CD4-positive, alpha-beta T cell treated with Interleukin-1 beta for 1 hour (primary cell): ENCODE measurements around the gene CD46.
"Not testable (repeated sequence)": the region's sequence is repeated elsewhere in the genome, so short reads cannot be mapped to it uniquely, and the experiment has no call there.

ENCODE experiments used
- DNase-seq, 2 donors: peaks; one replicate each; pipeline ENCODE4 v3.0.0-alpha.2; 2020 to 2022

The CD46 gene

DNA sequence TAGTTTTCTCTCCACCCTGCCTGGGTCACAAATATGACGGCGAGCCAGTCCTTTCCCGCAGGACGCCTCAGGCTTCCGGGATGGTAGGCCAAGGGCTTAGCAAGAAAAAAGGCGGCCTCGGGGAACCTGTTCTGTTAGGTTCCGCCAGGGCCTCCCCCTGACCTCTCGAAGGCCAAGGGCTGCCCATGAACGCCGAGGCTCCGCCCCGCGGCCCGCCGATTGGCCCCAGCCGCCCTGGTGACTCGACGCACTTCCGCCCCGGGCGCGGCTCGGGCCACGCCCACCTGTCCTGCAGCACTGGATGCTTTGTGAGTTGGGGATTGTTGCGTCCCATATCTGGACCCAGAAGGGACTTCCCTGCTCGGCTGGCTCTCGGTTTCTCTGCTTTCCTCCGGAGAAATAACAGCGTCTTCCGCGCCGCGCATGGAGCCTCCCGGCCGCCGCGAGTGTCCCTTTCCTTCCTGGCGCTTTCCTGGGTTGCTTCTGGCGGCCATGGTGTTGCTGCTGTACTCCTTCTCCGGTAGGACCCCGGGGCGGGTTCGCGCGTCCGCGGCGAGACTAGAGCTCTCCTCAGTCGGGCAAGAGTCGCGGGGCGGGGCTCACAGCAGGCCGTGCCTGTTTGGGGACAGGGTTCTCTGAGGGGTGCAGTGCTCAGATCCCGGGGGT, at the start of gene CD46:
TSS of gene CD46 (plus strand) at position 265 of the 666 bp plus-strand sequence. CDS start at position 424, 159 bp downstream.
- peak; percentile 93 to 94 for DNase-seq

DNA sequence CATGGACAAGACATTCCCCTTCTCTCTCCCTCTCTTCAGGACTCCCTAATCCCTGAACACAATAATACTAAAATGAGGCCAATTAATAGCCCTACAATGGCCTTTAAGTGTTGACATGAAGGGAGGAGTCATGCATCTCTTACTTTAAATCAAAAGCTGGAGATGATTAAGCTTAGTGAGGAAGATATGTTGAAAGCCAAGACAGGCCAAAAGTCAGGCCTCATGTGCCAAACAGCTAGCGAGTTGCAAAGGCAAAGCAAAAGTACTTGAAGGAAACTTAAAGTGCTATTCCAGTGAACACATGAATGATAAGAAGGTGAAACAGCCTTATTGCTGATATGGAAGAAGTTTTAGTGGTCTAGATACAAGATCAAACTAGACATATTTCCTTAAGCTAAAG, 49.5 kb upstream of the CD46 start:
- DNase-seq, result no peak

GRCh38 chr1:207703712-207704111, 48.1 kb upstream of the CD46 start:
- no peak for DNase-seq

DNA sequence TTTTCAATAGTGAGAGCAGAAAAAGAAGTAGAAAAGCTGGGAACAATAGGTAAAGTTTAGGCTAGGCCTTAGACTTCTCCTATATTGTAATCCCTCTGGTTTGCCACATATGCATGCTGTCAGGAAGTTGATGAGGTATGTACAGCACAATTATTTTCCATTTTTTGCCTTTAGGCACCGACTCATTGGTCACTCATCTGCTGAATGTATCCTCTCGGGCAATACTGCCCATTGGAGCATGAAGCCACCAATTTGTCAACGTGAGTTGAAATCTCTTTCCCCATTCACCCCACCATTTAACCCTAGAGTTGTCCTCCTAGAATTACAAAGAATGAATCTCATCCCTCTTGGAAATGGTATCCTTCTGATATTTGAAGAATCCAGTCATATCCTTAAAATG, 43.9 kb upstream of the CD46 start:
- DNase-seq, result not testable (repeated sequence)

DNA sequence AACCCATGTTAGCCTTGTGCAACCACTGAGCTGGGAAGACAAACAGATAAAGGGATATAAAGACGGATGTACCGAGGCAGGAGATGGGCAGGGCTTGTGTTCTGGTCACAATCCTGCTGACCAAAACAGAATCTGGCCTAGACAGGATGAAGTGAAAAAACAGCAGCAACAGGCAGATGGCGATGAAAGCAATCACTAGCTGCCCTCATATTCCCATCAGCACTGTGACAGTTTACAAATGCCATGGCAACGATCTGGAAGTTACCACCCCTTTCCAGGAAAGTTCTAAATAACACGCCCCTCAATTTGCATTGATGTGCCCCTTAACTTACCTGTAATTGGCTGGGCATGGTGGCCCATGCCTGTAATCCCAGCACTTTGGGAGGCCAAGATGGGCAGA, 40.6 kb upstream of the CD46 start:
- no peak for DNase-seq

GRCh38 chr1:207712701-207713100, 39.2 kb upstream of the CD46 start:
- DNase-seq, result not testable (repeated sequence)

DNA sequence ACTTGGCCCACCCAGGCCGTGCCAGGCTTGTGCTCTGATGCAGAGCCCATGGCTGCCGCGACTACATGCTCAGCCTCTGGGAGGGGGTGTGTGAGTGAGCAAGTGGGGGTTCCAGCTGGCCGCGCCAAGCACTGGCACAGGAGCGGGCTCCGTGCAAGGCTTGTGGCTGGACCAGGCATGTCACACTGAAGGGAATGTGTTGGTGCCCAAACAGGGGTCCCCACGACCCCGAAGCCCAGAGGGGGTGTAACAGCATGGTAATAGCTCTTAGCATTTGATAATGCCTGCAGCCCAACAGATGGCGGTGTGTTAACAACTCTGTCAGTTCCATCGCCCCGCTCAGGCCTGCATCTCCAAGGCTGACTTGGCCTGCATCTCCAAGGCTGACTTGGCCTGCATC, 38.3 kb upstream of the CD46 start:
- no peak for DNase-seq

DNA sequence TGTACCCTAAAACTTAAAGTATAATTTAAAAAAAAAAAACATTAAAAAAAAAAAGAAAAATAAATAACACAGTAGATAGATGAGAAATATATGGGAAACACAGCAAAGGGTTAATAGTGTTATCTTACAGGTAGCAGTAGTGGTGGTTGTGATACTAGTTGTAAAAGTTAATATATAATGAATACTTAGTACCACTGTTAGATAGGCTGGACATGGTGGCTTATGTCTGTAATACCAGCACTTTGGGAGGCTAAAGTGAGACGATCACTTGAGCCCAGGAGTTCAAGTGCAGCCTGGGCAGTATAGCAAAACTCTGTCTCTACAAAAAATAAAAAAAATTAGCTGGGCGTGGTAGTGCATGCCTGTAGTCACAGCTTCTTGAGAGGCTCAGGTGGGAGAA, 32.6 kb upstream of the CD46 start:
- DNase-seq, result no peak

DNA sequence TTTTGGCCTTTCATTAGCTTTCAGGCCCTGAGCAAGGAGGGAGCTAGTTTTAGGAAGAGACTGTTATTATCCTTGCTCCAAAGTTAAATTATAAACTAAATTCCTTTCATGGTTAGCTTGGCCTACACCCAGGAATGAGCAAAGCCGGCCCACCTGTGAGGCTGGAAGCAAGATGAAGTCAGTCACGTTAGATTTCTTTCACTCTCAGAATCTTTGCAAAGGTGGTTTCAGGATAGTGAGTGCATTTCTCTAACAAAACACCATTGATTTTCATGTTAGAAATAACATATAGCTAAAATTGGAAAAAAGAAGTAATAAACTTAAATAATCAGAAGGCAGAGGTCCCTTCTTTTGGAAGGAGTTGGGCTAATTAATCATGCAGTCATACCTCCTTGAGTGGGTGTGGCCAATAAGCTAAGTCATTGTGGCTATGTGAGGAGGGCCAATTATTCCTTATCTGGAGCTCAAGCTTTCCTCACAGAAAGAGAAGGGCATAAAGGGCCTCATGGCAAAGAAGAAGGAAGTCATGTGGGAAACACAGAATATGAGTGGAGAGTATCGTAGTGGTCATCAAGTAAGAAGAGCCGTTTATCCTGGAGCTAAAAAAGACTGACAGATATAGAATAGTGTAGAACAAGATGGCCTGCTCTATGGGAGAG, 23.5 kb upstream of the CD46 start:
- not testable (repeated sequence) for DNase-seq

GRCh38 chr1:207737503-207738157, 14.2 kb upstream of the CD46 start:
- not testable (repeated sequence) for DNase-seq

- DNase-seq, result peak; percentile 22 to 59
Measured at GRCh38 chr1:207738158-207738659, 13.6 kb upstream of the CD46 start.

GRCh38 chr1:207740207-207740606, 11.6 kb upstream of the CD46 start:
- DNase-seq, result no peak

GRCh38 chr1:207742850-207743555, 8.9 kb upstream of the CD46 start:
- DNase-seq, result no peak

GRCh38 chr1:207744000-207744534, 7.8 kb upstream of the CD46 start:
- no peak for DNase-seq

DNA sequence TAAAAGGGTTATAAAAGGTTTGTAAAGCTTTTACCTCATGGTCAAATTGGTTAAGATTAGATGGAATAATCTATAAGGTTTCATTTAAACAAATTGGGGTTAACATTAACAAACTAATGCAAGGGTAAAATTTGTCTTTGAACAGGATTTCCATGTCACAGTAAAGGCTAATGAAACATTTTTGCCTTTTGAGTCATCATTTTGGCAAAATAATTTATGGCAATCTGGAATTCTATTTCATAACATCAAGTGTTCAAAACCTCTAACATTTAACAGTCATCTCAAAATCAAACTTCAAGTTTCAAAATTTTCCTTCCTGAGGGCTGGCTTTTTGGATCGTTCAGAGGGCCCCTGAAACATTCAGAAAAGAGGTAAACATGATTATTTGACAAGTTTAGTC, 6.6 kb upstream of the CD46 start:
- no peak for DNase-seq

GRCh38 chr1:207745839-207746767, 5.8 kb upstream of the CD46 start:
- DNase-seq, result no peak

DNA sequence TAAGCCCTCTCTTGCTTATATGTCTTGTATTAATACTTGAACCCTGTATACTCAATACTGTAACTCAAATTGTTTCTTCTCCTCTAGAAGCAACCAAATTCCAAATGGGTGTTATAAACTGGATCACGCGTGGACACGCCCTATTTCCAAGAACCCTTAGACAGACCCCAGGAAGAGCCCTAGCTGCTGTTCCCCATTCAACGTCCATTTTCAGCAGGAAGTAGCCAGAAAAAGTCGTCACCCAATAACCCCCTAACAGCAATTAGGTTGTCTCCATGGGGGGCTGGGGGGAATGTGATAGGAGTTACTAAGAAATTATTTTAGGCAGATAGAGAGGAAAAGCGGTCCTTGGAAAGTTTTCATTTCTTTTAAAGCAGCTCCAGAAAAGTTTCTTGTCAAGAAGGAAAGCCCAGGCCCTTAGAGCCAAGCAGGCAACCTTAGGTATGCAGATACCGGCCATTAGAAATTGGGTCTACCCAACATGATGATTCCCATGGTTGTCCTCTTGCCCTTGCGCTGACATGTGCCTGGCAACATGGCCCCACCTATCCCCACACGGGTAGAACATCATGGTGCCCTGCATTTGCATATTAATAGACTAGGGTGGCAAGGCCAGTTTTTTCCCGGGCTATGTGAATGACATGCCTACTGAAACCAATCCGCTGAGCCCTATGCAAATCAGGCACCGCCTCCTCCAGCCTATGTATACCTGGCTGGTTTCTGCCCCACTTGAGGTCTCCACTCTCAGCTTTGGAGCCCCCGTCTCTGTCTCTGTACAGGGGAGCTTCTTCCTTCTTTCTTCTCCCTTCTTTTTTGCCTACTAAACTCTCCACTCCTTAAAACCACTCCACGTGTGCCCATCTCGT, 4.0 kb upstream of the CD46 start:
- no peak for DNase-seq

- peak in 1 of 2 donors; percentile 22 for DNase-seq
Measured at GRCh38 chr1:207748737-207749528, 2.9 kb upstream of the CD46 start.

GRCh38 chr1:207750631-207751305, 1.1 kb upstream of the CD46 start:
- DNase-seq, result no peak
